Mesodermal cell (in vitro differentiated cells): ENCODE data around the gene FBXO3.

Experiments used
- H3K27ac ChIP-seq: 2 replicates; pipeline ENCODE4 v1.7.0; 2013; ENCODE audit warnings: mild to moderate bottlenecking, low read depth, low read length, moderate library complexity; ENCODE audit not compliant: severe bottlenecking
- H3K36me3 ChIP-seq: 2 replicates; pipeline ENCODE4 v1.7.1; 2013; ENCODE audit warnings: mild to moderate bottlenecking, low read length, moderate library complexity; ENCODE audit not compliant: control insufficient read depth, insufficient read depth
- H3K4me1 ChIP-seq: one replicate; pipeline ENCODE4 v1.7.1; 2013; ENCODE audit warnings: mild to moderate bottlenecking, low read length; ENCODE audit not compliant: insufficient read depth, control insufficient read depth, poor library complexity, severe bottlenecking
- H3K4me3 ChIP-seq: 2 replicates; pipeline ENCODE4 v1.7.0; 2013; ENCODE audit warnings: low read length, control low read depth, mild to moderate bottlenecking; ENCODE audit not compliant: insufficient read depth, poor library complexity, severe bottlenecking; ENCODE audit errors: extremely low read depth
- H3K9me3 ChIP-seq: 2 replicates; pipeline ENCODE4 v1.7.1; 2013; ENCODE audit warnings: mild to moderate bottlenecking, low read length, moderate library complexity; ENCODE audit not compliant: control insufficient read depth
- WGBS, 2 experiments: methylation state at CpG; one replicate each; pipeline ENCODE4 v1.1.5; 2013; ENCODE audit warnings: missing lambda C conversion rate in 2 of 2; ENCODE audit not compliant: insufficient coverage in 2 of 2; 5-methylcytosine and 5-hydroxymethylcytosine counted together

FBXO3 gene

GRCh38 chr11:33694346-33695050, 79.8 kb downstream of the FBXO3 start:
- no peak overlapping the region for H3K4me3 ChIP-seq
- peaks cover 37% of the 10 kb centered on the region for H3K4me1 ChIP-seq
- 98 to 100% methylated on average over 1 to 4 of the region's 4 CpGs for WGBS, 2 experiments
- no peaks in the 10 kb centered on the region for H3K36me3 ChIP-seq
- H3K9me3 ChIP-seq: no peaks in the 10 kb centered on the region
- no peak overlapping the region for H3K27ac ChIP-seq

GRCh38 chr11:33692541-33692940, 81.8 kb downstream of the FBXO3 start:
- Histone ChIP-seq H3K4me3 (no peak overlapping the region), H3K9me3 (peaks cover 1% of the 10 kb centered on the region), H3K4me1 (peaks cover 41% of the 10 kb centered on the region), H3K36me3 (no peaks in the 10 kb centered on the region), H3K27ac (peak overlapping the region; percentile 87)
- 88 to 94% methylated on average over 2 to 3 of the region's 5 CpGs for WGBS, 2 experiments

GRCh38 chr11:33692013-33692504, 82.3 kb downstream of the FBXO3 start:
- Histone ChIP-seq H3K9me3 (peaks cover 5% of the 10 kb centered on the region), H3K36me3 (no peaks in the 10 kb centered on the region), H3K27ac (peak overlapping the region; percentile 87), H3K4me1 (peaks cover 41% of the 10 kb centered on the region), H3K4me3 (no peak overlapping the region)
- 61 to 78% methylated on average over 4 to 6 of the region's 9 CpGs for WGBS, 2 experiments

- Histone ChIP-seq H3K36me3 (no peaks in the 10 kb centered on the region), H3K4me3 (no peak overlapping the region), H3K27ac (peak overlapping the region; percentile 87), H3K4me1 (peaks cover 41% of the 10 kb centered on the region), H3K9me3 (peaks cover 5% of the 10 kb centered on the region)
- WGBS, 2 experiments: 90% methylated on average over 3 to 6 of the region's 6 CpGs
Observed at GRCh38 chr11:33691066-33691864, 83.1 kb downstream of the FBXO3 start.
